GM12878 (cell line): ENCODE measurements around the gene NAT9. TPM values are rescaled to one million over a fixed set of nuclear protein-coding genes. Genes with fewer than 3 reads are reported as not detected.

Source experiments
- ATF3 ChIP-seq: IDR thresholded peaks from 2 replicates; pipeline ENCODE4 v1.6.1; 2011; ENCODE audit warnings: low read depth, mild to moderate bottlenecking, low read length, moderate library complexity, borderline replicate concordance; ENCODE audit errors: extremely low read depth
- BACH1 ChIP-seq: fragments of 450-650 bp; IDR thresholded peaks from 2 replicates; pipeline ENCODE4 v1.6.1; 2017; ENCODE audit warnings: mild to moderate bottlenecking, borderline replicate concordance
- E2F8 ChIP-seq: fragments of 450-650 bp; IDR thresholded peaks from 2 replicates; pipeline ENCODE4 v1.6.1; 2018; ENCODE audit warnings: mild to moderate bottlenecking, low read depth, moderate library complexity; ENCODE audit not compliant: partially characterized antibody
- EGR1 ChIP-seq, 2 experiments: IDR thresholded peaks; 1 replicate in 1 of 2; 2 replicates in 1 of 2; pipeline ENCODE4 v1.6.1; 2011 to 2012; ENCODE audit warnings: low read depth in 2 of 2, low read length in 2 of 2, borderline replicate concordance in 1 of 2, mild to moderate bottlenecking in 1 of 2, moderate library complexity in 1 of 2
- EP300 ChIP-seq, 2 experiments: fragments of 150-350 bp in 1 of 2; IDR thresholded peaks; 2 replicates each; pipeline ENCODE4 v1.6.1; 2011 to 2012; ENCODE audit warnings: low read depth in 2 of 2, low read length in 2 of 2, borderline replicate concordance in 1 of 2, improper control_type of control experiment in 1 of 2, inconsistent platforms in 1 of 2; ENCODE audit not compliant: control insufficient read depth in 1 of 2
- ESRRA ChIP-seq: IDR thresholded peaks from 2 replicates; pipeline ENCODE4 v1.6.1; 2012; ENCODE audit warnings: mild to moderate bottlenecking, low read length, improper control_type of control experiment
- EZH2 ChIP-seq: IDR thresholded peaks from 2 replicates; pipeline ENCODE4 v1.6.1; 2012; ENCODE audit warnings: low read depth, mild to moderate bottlenecking, control low read depth, inconsistent platforms, low read length, borderline replicate concordance; ENCODE audit not compliant: control insufficient read depth
- FOXK2 ChIP-seq: fragments of 450-650 bp; IDR thresholded peaks from 2 replicates; pipeline ENCODE4 v1.6.1; 2017; ENCODE audit warnings: mild to moderate bottlenecking, moderate library complexity
- HDAC2 ChIP-seq: fragments of 200-600 bp; sonication (generic); IDR thresholded peaks from 2 replicates; pipeline ENCODE4 v1.6.1; 2017
- IKZF1 ChIP-seq: fragments of 450-650 bp; conservative IDR thresholded peaks from 2 replicates; pipeline ENCODE4 v1.6.1; 2017; ENCODE audit warnings: antibody characterized with exemption, mild to moderate bottlenecking
- JUNB ChIP-seq: IDR thresholded peaks from 2 replicates; pipeline ENCODE4 v1.6.1; 2016; ENCODE audit warnings: antibody characterized with exemption, mild to moderate bottlenecking
- KLF5 ChIP-seq: fragments of 450-650 bp; IDR thresholded peaks from 2 replicates; pipeline ENCODE4 v1.6.1; 2014; ENCODE audit warnings: mild to moderate bottlenecking; ENCODE audit not compliant: partially characterized antibody
- LARP7 ChIP-seq: fragments of 450-650 bp; IDR thresholded peaks from 2 replicates; pipeline ENCODE4 v1.6.1; 2017; ENCODE audit warnings: mild to moderate bottlenecking
- POLR2AphosphoS2 ChIP-seq: IDR thresholded peaks from 2 replicates; pipeline ENCODE4 v1.6.1; 2011; ENCODE audit warnings: low read depth, mild to moderate bottlenecking, low read length, improper control_type of control experiment, moderate library complexity
- RAD21 ChIP-seq: IDR thresholded peaks from 2 replicates; pipeline ENCODE4 v1.6.1; 2011; ENCODE audit warnings: mild to moderate bottlenecking, low read depth, low read length, moderate library complexity; ENCODE audit not compliant: insufficient read depth
- SUZ12 ChIP-seq: fragments of 200-600 bp; sonication (generic); IDR thresholded peaks from one replicate; pipeline ENCODE4 v1.6.1; 2018; ENCODE audit warnings: antibody characterized with exemption, mild to moderate bottlenecking; ENCODE audit not compliant: unreplicated experiment
- TAF1 ChIP-seq: IDR thresholded peaks from 2 replicates; pipeline ENCODE4 v1.6.1; 2011; ENCODE audit warnings: mild to moderate bottlenecking, low read depth, low read length, borderline replicate concordance
- TBL1XR1 ChIP-seq: IDR thresholded peaks from 2 replicates; pipeline ENCODE4 v1.6.1; 2012; ENCODE audit warnings: low read depth, low read length, improper control_type of control experiment
- ZNF592 ChIP-seq: fragments of 450-650 bp; IDR thresholded peaks from 2 replicates; pipeline ENCODE4 v1.6.1; 2017; ENCODE audit warnings: mild to moderate bottlenecking, moderate library complexity
- polyA plus RNA-seq, 11 experiments: library from polyadenylated mRNA; depleted of rRNA in 4 of 11; unstranded in 6 of 11; stranded (reverse) in 5 of 11; fragments of >200 nt; fragmentation: Nextera tagmentation in 4 of 11; fragmentation: Illumina TruSeq in 1 of 11; extraction: Ambion mirVana in 4 of 11; extraction: Trizol in 1 of 11; gene quantifications; 1 replicate in 1 of 11; 2 replicates in 10 of 11; pipeline versions ENCODE4 v1.2.1 to v1.2.3, GENCODE V29; 2011 to 2016; ENCODE audit warnings: inconsistent platforms in 2 of 11, missing spikeins in 2 of 11, low read depth in 1 of 11
- total RNA-seq, 4 experiments: library from RNA; depleted of rRNA in 3 of 4; stranded (reverse); fragments of >200 nt in 3 of 4; fragmentation: Illumina TruSeq in 1 of 4; extraction: Trizol in 1 of 4; gene quantifications; 2 replicates each; pipeline versions ENCODE4 v1.2.1 to v1.2.3, GENCODE V29; 2013 to 2021
- TF ChIP-seq, protein P1 (sequence below): IDR thresholded peaks from 2 replicates; pipeline ENCODE4 v1.6.1; 2011; ENCODE audit warnings: mild to moderate bottlenecking, low read depth, low read length, moderate library complexity; ENCODE audit not compliant: insufficient replicate concordance

The NAT9 gene
- total and polyA plus RNA-seq, 10 of the 15 experiments (the other 5 are each of a cell fraction or from before 2014, with no cell fraction given), result 3.5 to 45.3 (median 27.3) TPM

DNA sequence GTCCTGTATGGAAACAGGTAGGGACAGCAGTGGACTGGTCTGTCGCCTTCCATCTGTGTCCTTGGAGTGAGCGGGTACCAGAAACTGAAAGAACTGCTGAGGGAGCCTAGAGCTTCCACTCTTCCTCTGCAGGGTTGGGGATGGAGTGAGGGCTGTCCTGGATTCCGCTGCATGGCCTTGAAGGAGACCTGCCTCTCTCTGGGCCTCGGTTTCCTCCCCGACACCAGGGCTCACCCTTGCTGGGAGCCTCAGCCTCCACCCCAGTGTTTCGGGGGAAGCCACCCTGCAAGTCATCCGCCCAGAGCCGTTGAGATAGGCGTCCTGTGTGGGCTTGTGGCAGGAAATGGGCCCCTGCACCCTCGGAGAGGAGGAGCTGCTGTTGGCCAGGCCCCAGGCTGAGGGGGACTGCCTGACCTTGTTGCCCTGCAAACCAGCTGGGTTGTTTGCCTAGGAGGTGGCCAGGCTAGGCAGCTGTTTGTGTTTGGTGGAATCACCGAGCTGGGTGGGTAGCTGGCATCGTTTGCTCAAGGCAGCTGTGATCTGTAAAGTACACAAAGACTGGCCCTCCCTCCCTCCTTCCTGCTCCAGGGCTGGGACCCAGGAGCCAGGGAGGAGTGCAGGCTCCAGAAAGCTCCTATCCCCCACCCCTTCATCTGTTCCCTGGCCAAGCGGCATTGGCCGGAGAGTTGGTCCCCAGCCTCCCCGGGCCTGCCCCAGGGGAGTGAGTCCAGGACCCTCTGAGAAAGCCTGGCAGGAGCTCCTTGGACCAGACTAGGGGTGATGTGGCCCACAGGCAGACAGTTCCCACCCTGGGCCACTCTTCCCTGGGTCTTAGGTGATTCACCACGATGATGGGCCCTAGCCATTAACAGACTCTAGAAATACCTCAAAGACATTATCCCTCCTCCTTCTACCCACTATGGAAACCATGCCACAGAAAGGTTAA, 37.8 kb downstream of the NAT9 start (continued):
- TF ChIP-seq E2F8 (no peak), FOXK2 (peak; percentile 51; the same call in 1 of the 2 replicates), RAD21 (no peak), EGR1 (IDR thresholded peaks at IDR 0.05; ENCODE audit: borderline replicate concordance in 1 of 2, low read depth in 2 of 2, low read length in 2 of 2) (no peak), BACH1 (no peak; the same call in 1 of the 2 replicates), KLF5 (no peak), POLR2AphosphoS2 (0 out of 2 replicates have a peak, but pooled peaks have one; percentile 58), ATF3 (no peak), EP300 (IDR thresholded peaks at IDR 0.05; ENCODE audit: borderline replicate concordance in 1 of 2, control insufficient read depth in 1 of 2, low read depth in 2 of 2, low read length in 2 of 2) (peak in 1 of 2 experiments; percentile 39; a peak in 1 of 4 replicates), ZNF592 (no peak), TBL1XR1 (0 out of 2 replicates have a peak, but pooled peaks have one; percentile 31), JUNB (no peak), SUZ12 (no peak), IKZF1 (no peak; the same call in 1 of the 2 replicates), TAF1 (peak; percentile 40; the same call in 1 of the 2 replicates), EZH2 (no peak), LARP7 (peak; percentile 35; the same call in 1 of the 2 replicates), ESRRA (no peak), HDAC2 (no peak)
- TF ChIP-seq, protein P1, sequence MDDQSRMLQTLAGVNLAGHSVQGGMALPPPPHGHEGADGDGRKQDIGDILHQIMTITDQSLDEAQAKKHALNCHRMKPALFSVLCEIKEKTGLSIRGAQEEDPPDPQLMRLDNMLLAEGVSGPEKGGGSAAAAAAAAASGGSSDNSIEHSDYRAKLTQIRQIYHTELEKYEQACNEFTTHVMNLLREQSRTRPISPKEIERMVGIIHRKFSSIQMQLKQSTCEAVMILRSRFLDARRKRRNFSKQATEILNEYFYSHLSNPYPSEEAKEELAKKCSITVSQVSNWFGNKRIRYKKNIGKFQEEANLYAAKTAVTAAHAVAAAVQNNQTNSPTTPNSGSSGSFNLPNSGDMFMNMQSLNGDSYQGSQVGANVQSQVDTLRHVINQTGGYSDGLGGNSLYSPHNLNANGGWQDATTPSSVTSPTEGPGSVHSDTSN, result no peak
